GM12801 (cell line): ENCODE measurements around the gene SCUBE1.

Source experiments
- TF ChIP-seq, protein P1 (sequence below): IDR thresholded peaks from one replicate; pipeline ENCODE4 v1.5.1; 2011; ENCODE audit warnings: control low read depth; ENCODE audit not compliant: insufficient read length; ENCODE audit errors: extremely low read depth

Gene SCUBE1

DNA sequence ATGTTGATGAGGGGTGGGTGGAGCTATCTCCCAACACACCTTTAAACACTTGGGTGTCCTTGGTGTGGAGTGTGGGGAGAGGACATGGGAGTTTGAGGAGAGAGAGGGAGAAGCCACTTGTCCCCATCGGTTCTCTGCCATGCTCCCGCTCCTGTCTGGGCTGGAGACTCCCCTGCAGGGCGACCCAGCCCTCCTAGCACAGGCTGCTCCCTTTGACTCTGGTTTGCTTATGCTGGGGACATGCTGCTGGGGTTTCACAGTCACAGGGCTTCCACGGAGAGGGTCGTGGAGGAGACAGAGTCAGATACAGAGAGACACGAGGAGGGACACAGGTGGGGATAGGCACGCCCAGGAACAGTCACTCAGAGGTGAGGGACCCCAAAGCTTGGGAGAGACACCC, 1.6 kb downstream of the SCUBE1 start:
- TF ChIP-seq, protein P1, sequence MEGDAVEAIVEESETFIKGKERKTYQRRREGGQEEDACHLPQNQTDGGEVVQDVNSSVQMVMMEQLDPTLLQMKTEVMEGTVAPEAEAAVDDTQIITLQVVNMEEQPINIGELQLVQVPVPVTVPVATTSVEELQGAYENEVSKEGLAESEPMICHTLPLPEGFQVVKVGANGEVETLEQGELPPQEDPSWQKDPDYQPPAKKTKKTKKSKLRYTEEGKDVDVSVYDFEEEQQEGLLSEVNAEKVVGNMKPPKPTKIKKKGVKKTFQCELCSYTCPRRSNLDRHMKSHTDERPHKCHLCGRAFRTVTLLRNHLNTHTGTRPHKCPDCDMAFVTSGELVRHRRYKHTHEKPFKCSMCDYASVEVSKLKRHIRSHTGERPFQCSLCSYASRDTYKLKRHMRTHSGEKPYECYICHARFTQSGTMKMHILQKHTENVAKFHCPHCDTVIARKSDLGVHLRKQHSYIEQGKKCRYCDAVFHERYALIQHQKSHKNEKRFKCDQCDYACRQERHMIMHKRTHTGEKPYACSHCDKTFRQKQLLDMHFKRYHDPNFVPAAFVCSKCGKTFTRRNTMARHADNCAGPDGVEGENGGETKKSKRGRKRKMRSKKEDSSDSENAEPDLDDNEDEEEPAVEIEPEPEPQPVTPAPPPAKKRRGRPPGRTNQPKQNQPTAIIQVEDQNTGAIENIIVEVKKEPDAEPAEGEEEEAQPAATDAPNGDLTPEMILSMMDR = no peak

DNA sequence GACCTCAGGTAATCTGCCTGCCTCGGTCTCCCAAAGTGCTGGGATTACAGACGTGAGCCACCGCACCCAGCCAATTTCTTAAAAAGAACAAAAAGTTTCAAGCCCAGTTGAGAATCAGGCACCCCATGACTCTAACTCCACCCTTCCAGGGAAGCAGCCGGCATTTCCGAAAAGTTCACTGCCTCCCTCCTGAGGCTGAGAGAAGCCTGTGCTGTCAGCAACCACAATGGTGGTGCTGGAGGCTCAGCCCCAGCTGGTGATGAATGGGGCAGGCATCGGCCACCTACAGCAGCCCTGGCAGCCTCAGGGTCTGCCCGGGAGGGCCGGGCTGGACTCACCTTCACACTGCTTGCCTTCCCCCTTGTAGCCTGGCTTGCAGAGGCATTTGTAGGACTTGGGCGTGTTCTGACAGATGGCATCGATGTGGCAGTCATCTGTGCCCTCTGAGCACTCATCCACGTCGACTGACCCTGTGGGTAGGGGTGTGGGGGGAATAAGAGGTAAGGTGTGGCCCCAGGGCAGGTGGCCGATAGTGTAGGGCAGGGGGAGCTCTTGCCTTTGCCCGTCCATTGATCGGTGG, 4.3 kb downstream of the SCUBE1 start:
- TF ChIP-seq, protein P1 = no peak

DNA sequence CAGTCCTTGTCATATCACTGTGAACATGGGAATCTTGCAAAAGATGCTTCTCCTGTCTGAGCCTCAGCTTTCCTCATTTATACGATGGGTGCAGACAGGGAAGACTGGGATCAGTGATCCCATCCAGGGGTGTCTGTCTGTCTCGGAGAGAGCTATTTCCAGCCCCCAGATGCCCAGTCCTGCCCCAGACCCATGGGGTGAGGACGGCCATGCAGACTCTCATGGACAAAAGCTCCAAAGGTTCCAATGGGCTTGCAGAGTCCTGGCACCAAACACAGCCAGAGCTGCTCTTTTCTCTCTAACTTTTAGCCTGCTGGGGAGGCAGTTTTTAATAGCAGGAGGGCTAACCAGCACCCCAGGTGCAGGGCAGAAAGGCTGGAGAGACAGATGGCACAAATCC, 5.2 kb downstream of the SCUBE1 start:
- TF ChIP-seq, protein P1 = no peak

DNA sequence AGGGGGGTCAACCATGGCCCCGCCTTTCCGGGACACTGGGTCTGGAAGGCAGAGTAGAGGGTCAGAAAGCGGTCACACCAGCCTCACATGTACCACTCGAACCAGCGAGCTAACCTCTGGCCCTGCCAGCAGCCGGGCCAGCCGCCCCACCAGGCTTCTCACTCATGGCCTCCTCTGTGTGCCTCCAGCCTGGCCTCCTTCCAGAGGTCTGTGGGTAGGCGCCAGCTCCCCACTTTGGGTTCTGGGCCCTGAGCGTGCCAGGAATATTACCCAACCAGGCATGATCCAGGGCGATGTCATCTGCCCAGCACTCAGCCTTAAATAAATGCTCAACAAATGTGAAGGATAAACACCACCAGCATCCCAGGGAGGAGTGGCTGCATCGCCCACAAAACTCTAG, 5.8 kb downstream of the SCUBE1 start:
- TF ChIP-seq, protein P1 = no peak

DNA sequence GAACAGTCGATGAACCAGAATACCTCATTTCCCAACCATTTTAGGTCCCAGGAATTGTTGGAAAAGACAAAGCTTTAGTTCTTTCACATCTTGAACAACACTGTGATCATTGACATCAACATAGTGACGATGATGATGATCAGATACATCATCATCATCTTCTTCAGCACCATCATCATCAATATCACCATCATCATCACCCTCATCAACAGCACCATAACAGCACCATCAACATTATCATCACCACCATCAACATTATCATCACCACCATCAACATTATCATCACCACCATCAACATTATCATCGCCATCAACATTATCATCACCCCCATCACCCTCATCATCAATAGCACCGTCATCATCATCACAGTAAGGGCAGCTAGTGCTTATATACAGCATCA, 8.8 kb downstream of the SCUBE1 start:
- TF ChIP-seq, protein P1 = no peak

DNA sequence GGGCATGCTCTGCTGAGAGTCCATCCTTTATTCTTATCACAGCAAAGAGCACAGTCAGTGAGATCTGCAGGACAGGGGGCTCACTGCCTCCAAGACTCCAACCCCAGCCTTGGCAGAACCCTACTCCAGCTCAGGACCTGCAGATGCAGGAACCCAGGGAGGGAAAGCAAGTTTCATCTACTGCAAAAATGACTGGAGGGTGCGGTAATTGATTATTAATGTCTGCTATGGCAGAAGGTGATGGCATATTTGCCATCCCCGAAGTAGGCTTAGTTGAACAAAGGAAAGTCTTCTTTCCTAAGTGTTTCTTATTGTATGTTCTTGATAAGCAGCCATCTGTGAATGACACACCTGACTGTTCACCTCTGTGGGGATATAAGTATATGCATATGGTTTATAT, 9.2 kb downstream of the SCUBE1 start:
- TF ChIP-seq, protein P1 = no peak

DNA sequence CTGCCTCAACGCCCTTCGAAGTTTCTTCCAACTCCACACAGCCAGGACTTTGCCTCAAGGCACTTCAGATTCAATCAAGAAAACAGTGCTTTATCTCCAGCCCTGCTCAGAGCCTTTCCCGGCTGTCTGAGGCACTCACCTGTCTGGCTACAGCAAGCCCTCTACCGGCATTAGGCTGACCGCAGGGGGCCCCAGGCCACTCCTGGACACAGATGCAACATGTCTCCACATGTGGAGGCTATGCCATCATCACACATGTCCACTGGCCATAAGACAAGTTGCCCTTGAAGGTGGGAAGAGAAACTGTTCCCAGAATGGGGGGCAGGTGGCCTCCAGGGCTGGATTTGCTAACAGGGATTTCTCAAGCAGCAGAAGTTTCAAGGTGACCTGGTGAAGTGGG, 10.0 kb downstream of the SCUBE1 start:
- TF ChIP-seq, protein P1 = no peak
